ENCODE data around the gene ACP4. TPM values are rescaled to one million over a fixed set of nuclear protein-coding genes. Genes with fewer than 3 reads are reported as not detected.

Gene ACP4
- polyA plus RNA-seq, 1 donor, result 0.23 TPM

DNA sequence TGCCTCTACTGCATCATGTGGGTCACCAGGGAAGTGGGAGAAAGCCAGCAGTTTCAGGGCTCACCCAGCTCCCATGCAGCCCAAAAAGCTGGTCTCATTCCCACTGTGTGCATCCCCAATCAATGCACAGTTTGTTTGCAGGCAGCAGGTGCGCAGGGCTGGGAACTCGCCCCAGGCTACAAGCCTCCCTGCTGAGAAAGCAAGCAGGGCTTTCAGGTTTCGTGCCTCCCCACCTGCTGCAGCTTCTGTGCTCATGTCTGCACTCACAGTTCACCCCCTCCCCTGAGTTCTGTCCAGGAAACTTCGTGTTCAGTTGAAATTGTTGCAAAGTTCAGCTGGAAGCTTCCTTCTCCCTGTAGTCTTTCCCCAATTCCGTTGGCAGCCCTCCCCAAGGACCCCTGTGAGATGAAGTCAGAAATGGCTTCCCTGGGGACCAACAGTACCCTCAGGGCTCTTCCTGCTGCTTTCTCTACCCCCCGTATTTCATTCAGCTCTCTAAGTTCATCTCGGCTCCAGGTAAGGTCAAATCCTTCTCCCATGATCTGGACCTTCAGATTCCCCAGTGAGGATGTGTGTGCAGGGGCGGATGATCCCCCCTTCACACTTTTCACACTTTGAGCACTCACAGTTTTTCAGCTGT is 54.2 kb downstream of the ACP4 start:
- DNase-seq, result no peak

Other genes with a start within 250 kb of the ACP4 start
- gene LRRC4B, start 222.0 kb upstream of the ACP4 start, polyA plus RNA-seq (ENCODE audit: insufficient read length), result 14.2 TPM
- gene SYT3, start 150.5 kb upstream of the ACP4 start, polyA plus RNA-seq (ENCODE audit: insufficient read length), result 1.2 TPM
- 1.00 TPM for gene C19orf81, start 141.0 kb upstream of the ACP4 start, polyA plus RNA-seq (ENCODE audit: insufficient read length)
- 4.8 TPM for gene SHANK1, start 70.6 kb upstream of the ACP4 start, polyA plus RNA-seq (ENCODE audit: insufficient read length)
- gene CLEC11A, start 67.1 kb upstream of the ACP4 start, polyA plus RNA-seq (ENCODE audit: insufficient read length), result 22.3 TPM
- gene GPR32, start 20.0 kb upstream of the ACP4 start, polyA plus RNA-seq (ENCODE audit: insufficient read length), result not detected
- 0.96 TPM for gene KLK1, start 33.4 kb downstream of the ACP4 start, polyA plus RNA-seq (ENCODE audit: insufficient read length)
- gene KLK15, start 43.2 kb downstream of the ACP4 start, polyA plus RNA-seq (ENCODE audit: insufficient read length), result not detected
- 0.68 TPM for gene KLK3, start 64.5 kb downstream of the ACP4 start, polyA plus RNA-seq (ENCODE audit: insufficient read length)
- 0.27 TPM for gene KLK2, start 83.0 kb downstream of the ACP4 start, polyA plus RNA-seq (ENCODE audit: insufficient read length)
- not detected for gene KLK4, start 121.0 kb downstream of the ACP4 start, polyA plus RNA-seq (ENCODE audit: insufficient read length)
- 1.2 TPM for gene KLK5, start 162.6 kb downstream of the ACP4 start, polyA plus RNA-seq (ENCODE audit: insufficient read length)
- 28.0 TPM for gene KLK6, start 179.2 kb downstream of the ACP4 start, polyA plus RNA-seq (ENCODE audit: insufficient read length)
- 4.6 TPM for gene KLK7, start 193.5 kb downstream of the ACP4 start, polyA plus RNA-seq (ENCODE audit: insufficient read length)
- 3.9 TPM for gene KLK8, start 211.2 kb downstream of the ACP4 start, polyA plus RNA-seq (ENCODE audit: insufficient read length)
- 0.17 TPM for gene KLK10, start 229.3 kb downstream of the ACP4 start, polyA plus RNA-seq (ENCODE audit: insufficient read length)
- gene KLK11, start 236.2 kb downstream of the ACP4 start, polyA plus RNA-seq (ENCODE audit: insufficient read length), result 0.15 TPM
- gene KLK12, start 244.6 kb downstream of the ACP4 start, polyA plus RNA-seq (ENCODE audit: insufficient read length), result not detected